Gastroesophageal sphincter (tissue), 4 donors: ENCODE data around the gene PLCH2. TPM values are rescaled to one million over a fixed set of nuclear protein-coding genes. Genes with fewer than 3 reads are reported as not detected.

ENCODE experiments used
- ATAC-seq: fragments of 150-250 bp; one replicate; pipeline ENCODE4 v1.9.1; 2016; ENCODE audit warnings: mild to moderate bottlenecking, moderate library complexity
- H3K27ac ChIP-seq, 4 donors: fragments of 200-600 bp; sonication (generic) in 3 of 4; 1 replicate in 3 of 4; 2 replicates in 1 of 4; pipeline ENCODE4 v1.5.1; 2016 to 2019
- H3K27me3 ChIP-seq: fragments of 200-600 bp; sonication (generic); one replicate; pipeline ENCODE4 v1.5.1; 2019
- H3K36me3 ChIP-seq, 2 donors: fragments of 200-600 bp; sonication (generic); one replicate each; pipeline ENCODE4 v1.5.1; 2019; ENCODE audit warnings: control low read depth in 1 of 2
- H3K4me1 ChIP-seq, 3 donors: fragments of 200-600 bp; sonication (generic); 1 replicate in 2 of 3; 2 replicates in 1 of 3; pipeline ENCODE4 v1.5.1; 2016 to 2019; ENCODE audit warnings: control low read depth in 2 of 3
- H3K4me3 ChIP-seq, 2 donors: fragments of 200-600 bp; sonication (generic); one replicate each; pipeline ENCODE4 v1.5.1; 2019; ENCODE audit warnings: mild to moderate bottlenecking in 1 of 2, moderate library complexity in 1 of 2
- H3K9me3 ChIP-seq, 3 donors: fragments of 200-600 bp; sonication (generic); one replicate each; pipeline ENCODE4 v1.5.1; 2017 to 2019; ENCODE audit warnings: control low read depth in 2 of 3
- EP300 ChIP-seq: sonication (generic); formaldehyde crosslinking; IDR thresholded peaks from one replicate; pipeline ENCODE4 v1.6.1; 2017; ENCODE audit warnings: antibody characterized with exemption, mild to moderate bottlenecking
- POLR2A ChIP-seq, 2 donors: fragments of 450-650 bp; IDR thresholded peaks; one replicate each; pipeline ENCODE4 v1.6.1; 2017; ENCODE audit warnings: antibody characterized with exemption in 2 of 2, mild to moderate bottlenecking in 2 of 2, moderate library complexity in 1 of 2
- POLR2AphosphoS5 ChIP-seq: sonication (generic); formaldehyde crosslinking; IDR thresholded peaks from one replicate; pipeline ENCODE4 v1.6.1; 2017; ENCODE audit warnings: antibody characterized with exemption
- WGBS, 2 donors: methylation state at CpG; one replicate each; pipeline ENCODE4 v1.1.5; 2018; ENCODE audit warnings: low coverage in 1 of 2; 5-methylcytosine and 5-hydroxymethylcytosine counted together
- total RNA-seq, 4 donors: library from RNA; depleted of rRNA; stranded (reverse); fragments of >200 nt; gene quantifications; one replicate each; pipeline ENCODE4 v1.1.0, GENCODE V29; 2016
- TF ChIP-seq, protein P1 (sequence below), 4 experiments: fragments of 200-600 bp in 2 of 4; fragments of 450-650 bp in 2 of 4; sonication (generic) in 1 of 4; IDR thresholded peaks; one replicate each; pipeline ENCODE4 v1.5.1; 2017 to 2019; ENCODE audit warnings: antibody characterized with exemption in 4 of 4, mild to moderate bottlenecking in 2 of 4, moderate library complexity in 2 of 4

PLCH2 gene
- total RNA-seq, 4 donors from 2014 or later, result under 0.01 to 0.72 (median 0.15) TPM

DNA sequence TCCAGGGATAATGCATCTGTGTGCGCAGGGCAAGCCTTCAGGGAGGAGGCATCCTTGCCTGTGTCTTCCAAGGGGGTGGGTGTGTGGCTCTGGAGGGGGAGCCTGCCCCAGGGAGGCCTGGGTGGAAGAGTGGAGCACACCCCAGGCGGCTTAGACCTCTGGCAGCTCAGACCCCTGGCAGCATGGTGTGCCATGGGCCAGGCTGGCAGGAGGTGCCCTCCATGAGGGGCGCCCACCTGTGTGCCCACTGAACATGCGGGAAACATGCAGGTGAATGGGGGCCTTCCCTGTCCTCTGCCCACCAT lies 51.4 kb downstream of the PLCH2 start:
- H3K27me3 ChIP-seq, result peaks cover 54% of the 10 kb centered on the region
- H3K4me1 ChIP-seq, result peaks cover 0 to 83% (median 42%) of the 10 kb centered on the region in 3 donors
- ATAC-seq, result no peak
- no peak overlapping the region for H3K4me3 ChIP-seq
- TF ChIP-seq EP300 (no peak), POLR2AphosphoS5 (no peak), POLR2A (IDR thresholded peaks at IDR 0.05) (no peak)
- TF ChIP-seq, protein P1, sequence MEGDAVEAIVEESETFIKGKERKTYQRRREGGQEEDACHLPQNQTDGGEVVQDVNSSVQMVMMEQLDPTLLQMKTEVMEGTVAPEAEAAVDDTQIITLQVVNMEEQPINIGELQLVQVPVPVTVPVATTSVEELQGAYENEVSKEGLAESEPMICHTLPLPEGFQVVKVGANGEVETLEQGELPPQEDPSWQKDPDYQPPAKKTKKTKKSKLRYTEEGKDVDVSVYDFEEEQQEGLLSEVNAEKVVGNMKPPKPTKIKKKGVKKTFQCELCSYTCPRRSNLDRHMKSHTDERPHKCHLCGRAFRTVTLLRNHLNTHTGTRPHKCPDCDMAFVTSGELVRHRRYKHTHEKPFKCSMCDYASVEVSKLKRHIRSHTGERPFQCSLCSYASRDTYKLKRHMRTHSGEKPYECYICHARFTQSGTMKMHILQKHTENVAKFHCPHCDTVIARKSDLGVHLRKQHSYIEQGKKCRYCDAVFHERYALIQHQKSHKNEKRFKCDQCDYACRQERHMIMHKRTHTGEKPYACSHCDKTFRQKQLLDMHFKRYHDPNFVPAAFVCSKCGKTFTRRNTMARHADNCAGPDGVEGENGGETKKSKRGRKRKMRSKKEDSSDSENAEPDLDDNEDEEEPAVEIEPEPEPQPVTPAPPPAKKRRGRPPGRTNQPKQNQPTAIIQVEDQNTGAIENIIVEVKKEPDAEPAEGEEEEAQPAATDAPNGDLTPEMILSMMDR (IDR thresholded peaks at IDR 0.05), result no peak
- no peaks in the 10 kb centered on the region for H3K36me3 ChIP-seq
- no peaks in the 10 kb centered on the region for H3K9me3 ChIP-seq
- WGBS, 2 donors, result 80% methylated on average over 1 of the region's 4 CpGs; no CpG with 5 or more reads in 1 of the 2 donors
- H3K27ac ChIP-seq, result no peak overlapping the region

DNA sequence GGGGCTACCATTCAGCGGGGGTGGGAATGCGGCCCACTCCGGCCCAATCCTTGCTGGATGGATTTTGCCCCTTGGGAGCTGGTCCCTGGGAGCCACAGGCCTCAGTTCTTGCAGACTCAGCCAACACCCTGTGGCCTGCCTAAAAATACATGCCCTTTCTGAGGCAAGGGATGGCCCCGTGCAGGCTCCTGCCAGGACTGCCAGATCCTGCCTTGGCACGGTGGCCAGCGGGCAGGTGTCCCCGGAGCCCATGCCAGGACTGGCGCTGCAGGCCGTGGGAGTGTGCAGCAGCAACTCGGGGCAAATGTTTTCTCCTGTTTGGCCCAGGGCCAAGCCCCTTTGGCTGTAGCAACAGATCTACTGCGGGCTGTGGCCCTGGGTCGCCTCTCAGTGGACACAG lies 51.9 kb downstream of the PLCH2 start:
- Histone ChIP-seq H3K9me3 (no peaks in the 10 kb centered on the region), H3K4me1 (peaks cover 0 to 80% (median 42%) of the 10 kb centered on the region in 3 donors), H3K27me3 (peaks cover 59% of the 10 kb centered on the region), H3K36me3 (no peaks in the 10 kb centered on the region), H3K4me3 (no peak overlapping the region), H3K27ac (peak overlapping the region in 1 of 4 donors; percentile 23)
- TF ChIP-seq, protein P1 (IDR thresholded peaks at IDR 0.05), result no peak
- no peak for TF ChIP-seq EP300
- no peak for TF ChIP-seq POLR2AphosphoS5
- no peak for TF ChIP-seq POLR2A (IDR thresholded peaks at IDR 0.05)
- WGBS, 2 donors, result 60% methylated on average over 1 of the region's 12 CpGs; no CpG with 5 or more reads in 1 of the 2 donors
- ATAC-seq, result no peak

DNA sequence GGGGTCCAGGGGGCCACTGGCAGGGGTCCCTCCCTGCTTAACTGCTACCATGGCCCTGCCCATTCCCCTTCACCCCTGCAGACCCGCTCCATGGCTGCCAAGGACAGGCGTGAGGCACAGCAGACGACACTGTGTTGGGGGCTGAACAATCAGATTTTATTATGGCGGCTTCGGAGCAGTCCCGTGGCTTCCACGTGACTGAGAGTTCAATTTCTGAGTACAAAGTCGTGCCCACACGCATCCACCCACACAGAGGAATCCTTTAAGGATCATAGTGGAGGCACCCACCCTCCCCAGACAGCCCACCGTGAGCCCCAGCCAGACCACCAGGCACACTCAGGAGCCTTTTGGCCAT lies 52.5 kb downstream of the PLCH2 start:
- Histone ChIP-seq H3K36me3 (no peaks in the 10 kb centered on the region), H3K9me3 (no peaks in the 10 kb centered on the region), H3K27me3 (peaks cover 65% of the 10 kb centered on the region), H3K4me1 (peaks cover 0 to 74% (median 39%) of the 10 kb centered on the region in 3 donors), H3K4me3 (no peak overlapping the region), H3K27ac (peak overlapping the region in 2 of 4 donors; percentile 19 to 23)
- no peak for ATAC-seq
- no CpG with 5 or more reads among the region's 10 CpGs for WGBS, 2 donors
- TF ChIP-seq POLR2AphosphoS5, result no peak
- TF ChIP-seq, protein P1 (IDR thresholded peaks at IDR 0.05), result no peak
- TF ChIP-seq EP300, result no peak
- no peak for TF ChIP-seq POLR2A (IDR thresholded peaks at IDR 0.05)

DNA sequence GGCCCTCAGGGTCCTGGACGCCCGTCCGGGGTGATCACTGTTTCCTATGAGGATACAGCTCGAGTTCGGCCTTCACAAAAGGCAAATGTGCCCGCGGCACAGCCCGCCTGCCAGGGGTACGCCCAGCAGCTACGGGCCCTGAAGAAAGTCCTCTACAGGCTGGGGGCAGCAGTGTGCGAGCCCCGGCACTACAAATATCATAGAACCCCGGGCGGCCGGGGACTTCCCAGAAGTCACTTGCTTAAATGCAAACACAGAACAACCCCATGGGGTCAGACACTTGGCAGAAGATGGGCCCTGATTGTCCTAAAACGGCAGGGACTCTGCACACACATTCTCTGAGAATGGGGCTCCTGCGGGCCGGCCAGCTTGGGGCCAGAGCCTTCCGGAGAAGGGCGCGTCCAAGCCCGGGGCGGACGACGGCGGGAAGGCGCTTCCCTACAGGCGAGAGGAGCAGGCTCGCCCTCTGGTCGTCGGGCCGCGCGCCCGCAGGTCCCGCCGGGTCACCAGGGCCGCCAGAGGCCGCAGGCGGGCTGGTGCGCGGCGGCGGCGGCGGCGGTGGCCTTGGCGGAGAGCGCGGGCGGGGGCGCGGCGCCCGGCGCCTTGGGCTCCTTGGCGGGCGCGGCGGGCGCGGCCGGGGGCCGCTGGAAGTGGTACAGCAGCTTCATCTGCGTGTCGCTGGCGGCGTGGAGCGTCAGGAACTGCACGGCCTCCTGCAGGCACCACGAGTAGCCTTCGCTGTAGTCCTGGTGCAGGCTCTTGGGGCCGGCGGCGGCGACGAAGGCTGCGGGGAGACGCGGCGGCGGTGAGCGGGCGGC lies 53.1 kb downstream of the PLCH2 start:
- no CpG with 5 or more reads among the region's 84 CpGs for WGBS, 2 donors

More for the DNA sequence above, 53.1 kb downstream of the PLCH2 start:
- peak overlapping the region in 2 of 4 donors; percentile 19 to 42 for H3K27ac ChIP-seq
- H3K4me3 ChIP-seq, result peak overlapping the region in 1 of 2 donors; percentile 44
- no peak for ATAC-seq
- H3K9me3 ChIP-seq, result no peaks in the 10 kb centered on the region
- H3K4me1 ChIP-seq, result peaks cover 0 to 69% (median 37%) of the 10 kb centered on the region in 3 donors
- peaks cover 71% of the 10 kb centered on the region for H3K27me3 ChIP-seq
- no peaks in the 10 kb centered on the region for H3K36me3 ChIP-seq
- no peak for TF ChIP-seq POLR2A (IDR thresholded peaks at IDR 0.05)
- no peak for TF ChIP-seq EP300
- TF ChIP-seq POLR2AphosphoS5, result no peak
- TF ChIP-seq, protein P1 (IDR thresholded peaks at IDR 0.05), result no peak
